Endothelial cell of umbilical vein (primary cell): ENCODE data around the gene ANKS1B. TPM values are rescaled to one million over a fixed set of nuclear protein-coding genes. Genes with fewer than 3 reads are reported as not detected.

Experiments
- BruUV-seq: library from RNA; stranded (reverse); fragments of 400-500 nt; replicated peaks from 2 replicates; lab custom pipeline; 2021; lab: Mats Ljungman, UMichigan
- CTCF ChIA-PET: fragments of 300-600, 350-600 bp; sonication (Branson Sonifier 250); formaldehyde crosslinking; loops from one replicate; lab custom pipeline; 2021; ENCODE audit warnings: antibody characterized with exemption, inconsistent platforms; lab: Charles Lee
- POLR2A ChIA-PET: fragments of 300-600, 350-600 bp; sonication (Branson Sonifier 250); formaldehyde crosslinking; loops from one replicate; lab custom pipeline; 2021; ENCODE audit warnings: antibody characterized with exemption, inconsistent platforms; lab: Charles Lee
- DNase-seq: peaks from one replicate; pipeline ENCODE4 v3.0.0-alpha.2; 2011; ENCODE audit warnings: low read depth, low spot score
- FAIRE-seq: peaks from 2 replicates; lab custom pipeline; 2011; peaks lifted over from hg19 to GRCh38; lab: Jason Lieb, UNC
- H2AFZ ChIP-seq: 2 replicates; pipeline ENCODE4 v1.6.0; 2012; ENCODE audit warnings: low read depth, low read length, control low read depth, inconsistent platforms
- H3K27ac ChIP-seq: 2 replicates; pipeline ENCODE4 v1.5.1; 2011; ENCODE audit warnings: low read depth, mild to moderate bottlenecking, control low read depth, low read length, moderate library complexity; ENCODE audit not compliant: insufficient read depth
- H3K27me3 ChIP-seq, 2 experiments: 2 replicates each; pipeline versions ENCODE4 v1.6.0 to v1.6.1; 2011; ENCODE audit warnings: low read length in 2 of 2, mixed read lengths in 1 of 2; ENCODE audit not compliant: control insufficient read depth in 2 of 2, insufficient read depth in 2 of 2
- H3K36me3 ChIP-seq, 2 experiments: 2 replicates in 1 of 2; 3 replicates in 1 of 2; pipeline ENCODE4 v1.5.1; 2011; ENCODE audit warnings: low read length in 2 of 2, mild to moderate bottlenecking in 1 of 2, moderate library complexity in 1 of 2; ENCODE audit not compliant: control insufficient read depth in 2 of 2, insufficient read depth in 2 of 2; ENCODE audit errors: extremely low read depth in 1 of 2
- H3K4me1 ChIP-seq: 3 replicates; pipeline ENCODE4 v1.5.1; 2011; ENCODE audit warnings: mild to moderate bottlenecking, low read length; ENCODE audit not compliant: control insufficient read depth, insufficient read depth; ENCODE audit errors: extremely low read depth
- H3K4me2 ChIP-seq: 2 replicates; pipeline ENCODE4 v1.6.1; 2011; ENCODE audit warnings: low read length, control low read depth, mixed read lengths; ENCODE audit not compliant: insufficient read depth
- H3K4me3 ChIP-seq, 3 experiments: fragments of 200-600 bp in 1 of 3; sonication (generic), shearing (Covaris generic) in 1 of 3; replicated peaks in 1 of 3; 2 replicates each; pipeline ENCODE4 v1.5.1; 2011 to 2016; ENCODE audit warnings: control low read depth in 3 of 3, low read length in 3 of 3, mild to moderate bottlenecking in 2 of 3, inconsistent platforms in 1 of 3, low read depth in 1 of 3, moderate library complexity in 1 of 3; ENCODE audit not compliant: insufficient read depth in 1 of 3
- H3K79me2 ChIP-seq: 2 replicates; pipeline ENCODE4 v1.6.0; 2012; ENCODE audit warnings: low read length, inconsistent platforms; ENCODE audit not compliant: control insufficient read depth, insufficient read depth
- H3K9ac ChIP-seq: replicated peaks from 2 replicates; pipeline ENCODE3; 2011; ENCODE audit warnings: low read length, control low read depth; ENCODE audit not compliant: insufficient read depth; ENCODE audit errors: extremely low read depth
- H3K9me1 ChIP-seq: replicated peaks from 3 replicates; pipeline ENCODE4 v1.6.0; 2011; ENCODE audit warnings: mild to moderate bottlenecking, low read length; ENCODE audit not compliant: control insufficient read depth, insufficient read depth; ENCODE audit errors: extremely low read depth
- H3K9me3 ChIP-seq: replicated peaks from 2 replicates; pipeline ENCODE4 v1.5.1; 2012; ENCODE audit warnings: low read length, inconsistent platforms; ENCODE audit not compliant: control insufficient read depth, insufficient read depth
- H4K20me1 ChIP-seq: replicated peaks from 2 replicates; pipeline ENCODE3; 2011; ENCODE audit warnings: mild to moderate bottlenecking, low read length; ENCODE audit not compliant: control insufficient read depth, insufficient read depth; ENCODE audit errors: extremely low read depth
- EZH2 ChIP-seq: IDR thresholded peaks from 2 replicates; pipeline ENCODE4 v1.6.1; 2012; ENCODE audit warnings: borderline replicate concordance, low read depth, mild to moderate bottlenecking, moderate library complexity, low read length, inconsistent platforms; ENCODE audit not compliant: severe bottlenecking
- FOS ChIP-seq: IDR thresholded peaks from 2 replicates; pipeline ENCODE4 v1.6.1; 2011; ENCODE audit warnings: mild to moderate bottlenecking, low read length, moderate library complexity, borderline replicate concordance; ENCODE audit not compliant: insufficient read depth
- GATA2 ChIP-seq: IDR thresholded peaks from 2 replicates; pipeline ENCODE4 v1.7.0; 2011; ENCODE audit warnings: low read depth, mild to moderate bottlenecking, moderate library complexity, mixed read lengths, low read length; ENCODE audit not compliant: insufficient read length, insufficient read depth
- JUN ChIP-seq: IDR thresholded peaks from 2 replicates; pipeline ENCODE4 v1.6.1; 2011; ENCODE audit warnings: borderline replicate concordance, low read depth; ENCODE audit not compliant: insufficient read length, insufficient read depth
- MYC ChIP-seq: IDR thresholded peaks from one replicate; pipeline ENCODE4 v1.6.1; 2011; ENCODE audit warnings: mild to moderate bottlenecking, low read depth, low read length
- POLR2A ChIP-seq: IDR thresholded peaks from 2 replicates; pipeline ENCODE4 v1.6.1; 2012; ENCODE audit warnings: low read depth, mild to moderate bottlenecking, control low read depth, low read length
- POLR2AphosphoS5 ChIP-seq: IDR thresholded peaks from 2 replicates; pipeline ENCODE4 v1.6.1; 2012; ENCODE audit warnings: low read depth, mild to moderate bottlenecking, control low read depth, low read length, moderate library complexity; ENCODE audit not compliant: insufficient read depth
- dilution Hi-C: fragments of 300-500 bp; cut with MboI; formaldehyde crosslinking; loops from one replicate; pipeline ENCODE4 v1.15.0; 2019; ENCODE audit warnings: low sequenced_read_pairs; ENCODE audit not compliant: extremely low pct_ligation_motif_present
- intact Hi-C: fragments of 100-400 bp; cut with micrococcal nuclease; formaldehyde crosslinking; loops from one replicate; pipeline ENCODE4 v1.10.0; 2022
- polyA plus RNA-seq, 4 experiments: library from polyadenylated mRNA; depleted of rRNA in 3 of 4; stranded (reverse) in 3 of 4; unstranded in 1 of 4; fragments of >200 nt; gene quantifications; 2 replicates each; pipeline versions ENCODE4 v1.2.1 to v1.2.3, GENCODE V29; 2011 to 2012; ENCODE audit warnings: missing spikeins in 1 of 4
- total RNA-seq: library from RNA; stranded (reverse); gene quantifications from 2 replicates; pipeline ENCODE4 v1.2.3, GENCODE V29; 2021
- TF ChIP-seq, protein P1 (sequence below): IDR thresholded peaks from 2 replicates; pipeline ENCODE4 v1.6.1; 2011; ENCODE audit not compliant: insufficient read depth, insufficient read length
- TF ChIP-seq, protein P2 (sequence below), 2 donors: IDR thresholded peaks; 1 replicate in 1 of 2; 2 replicates in 1 of 2; pipeline ENCODE4 v1.5.1; 2011; ENCODE audit warnings: low read length in 2 of 2, mild to moderate bottlenecking in 2 of 2, moderate library complexity in 2 of 2, control low read depth in 1 of 2, inconsistent platforms in 1 of 2, low read depth in 1 of 2; ENCODE audit not compliant: insufficient read depth in 1 of 2; ENCODE audit errors: extremely low read depth in 1 of 2

Gene ANKS1B
- total and polyA plus RNA-seq, 2 donors (not counting 3 experiments of a cell fraction or from before 2014, with no cell fraction given): 0.15 to 0.38 TPM

DNA sequence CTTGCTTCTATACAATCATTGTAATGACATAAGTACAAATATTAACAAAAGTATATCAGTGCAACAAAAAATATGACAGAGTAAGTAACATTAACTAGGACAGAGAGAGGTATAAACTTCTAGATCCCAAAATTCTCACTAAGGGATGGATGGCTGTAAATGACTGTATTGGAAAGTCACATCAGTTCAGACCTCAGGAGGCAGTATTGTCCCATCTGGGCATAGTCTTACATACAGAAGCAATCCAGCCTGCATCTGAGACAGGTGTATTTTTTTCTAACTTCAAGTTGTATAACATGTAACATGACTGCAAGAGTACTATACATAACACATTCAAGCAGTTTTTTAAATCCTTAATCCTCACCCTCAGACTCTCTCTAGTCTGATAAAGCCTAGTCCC is 238.2 kb downstream of the ANKS1B start:
- no peak overlapping the region for H2AFZ ChIP-seq
- ChIA-PET CTCF (no interaction called here), POLR2A (no interaction called here)
- FAIRE-seq (no peak), DNase-seq (no peak)
- H3K4me3 ChIP-seq: no peak overlapping the region
- TF ChIP-seq JUN: no peak
- TF ChIP-seq, protein P1, sequence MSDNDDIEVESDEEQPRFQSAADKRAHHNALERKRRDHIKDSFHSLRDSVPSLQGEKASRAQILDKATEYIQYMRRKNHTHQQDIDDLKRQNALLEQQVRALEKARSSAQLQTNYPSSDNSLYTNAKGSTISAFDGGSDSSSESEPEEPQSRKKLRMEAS: no peak
- TF ChIP-seq MYC: no peak
- TF ChIP-seq GATA2: no peak
- no peak for TF ChIP-seq POLR2AphosphoS5
- no peak for TF ChIP-seq POLR2A
- TF ChIP-seq EZH2: no peak
- TF ChIP-seq, protein P2, sequence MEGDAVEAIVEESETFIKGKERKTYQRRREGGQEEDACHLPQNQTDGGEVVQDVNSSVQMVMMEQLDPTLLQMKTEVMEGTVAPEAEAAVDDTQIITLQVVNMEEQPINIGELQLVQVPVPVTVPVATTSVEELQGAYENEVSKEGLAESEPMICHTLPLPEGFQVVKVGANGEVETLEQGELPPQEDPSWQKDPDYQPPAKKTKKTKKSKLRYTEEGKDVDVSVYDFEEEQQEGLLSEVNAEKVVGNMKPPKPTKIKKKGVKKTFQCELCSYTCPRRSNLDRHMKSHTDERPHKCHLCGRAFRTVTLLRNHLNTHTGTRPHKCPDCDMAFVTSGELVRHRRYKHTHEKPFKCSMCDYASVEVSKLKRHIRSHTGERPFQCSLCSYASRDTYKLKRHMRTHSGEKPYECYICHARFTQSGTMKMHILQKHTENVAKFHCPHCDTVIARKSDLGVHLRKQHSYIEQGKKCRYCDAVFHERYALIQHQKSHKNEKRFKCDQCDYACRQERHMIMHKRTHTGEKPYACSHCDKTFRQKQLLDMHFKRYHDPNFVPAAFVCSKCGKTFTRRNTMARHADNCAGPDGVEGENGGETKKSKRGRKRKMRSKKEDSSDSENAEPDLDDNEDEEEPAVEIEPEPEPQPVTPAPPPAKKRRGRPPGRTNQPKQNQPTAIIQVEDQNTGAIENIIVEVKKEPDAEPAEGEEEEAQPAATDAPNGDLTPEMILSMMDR (IDR thresholded peaks at IDR 0.05; ENCODE audit: extremely low read depth in 1 of 2, insufficient read depth in 1 of 2, low read depth in 1 of 2, low read length in 2 of 2): no peak
- TF ChIP-seq FOS: no peak
- H3K9ac ChIP-seq: no peak overlapping the region
- H3K36me3 ChIP-seq: no peaks in the 10 kb centered on the region
- no peaks in the 10 kb centered on the region for H3K9me3 ChIP-seq
- no peaks in the 10 kb centered on the region for H4K20me1 ChIP-seq
- dilution Hi-C loops (no loop called here), intact Hi-C loops (no loop called here)
- no peaks in the 10 kb centered on the region for H3K9me1 ChIP-seq
- H3K27me3 ChIP-seq: no peaks in the 10 kb centered on the region
- no peaks in the 10 kb centered on the region for H3K79me2 ChIP-seq
- no peak overlapping the region for H3K4me2 ChIP-seq
- BruUV-seq: no TSS peak
- no peaks in the 10 kb centered on the region for H3K4me1 ChIP-seq
- no peak overlapping the region for H3K27ac ChIP-seq
